ENCODE measurements around the gene EXTL1. TPM values are rescaled to one million over a fixed set of nuclear protein-coding genes. Genes with fewer than 3 reads are reported as not detected.

The EXTL1 gene
- total RNA-seq, 4 donors from 2014 or later = 0.13 to 1.2 TPM; not detected in 2

- no peaks in the 10 kb centered on the region for H3K36me3 ChIP-seq
- no peak for DNase-seq
- TF ChIP-seq CTCF (IDR thresholded peaks at IDR 0.05) (no peak), POLR2A (IDR thresholded peaks at IDR 0.05) (no peak)
- no peaks in the 10 kb centered on the region for H3K4me1 ChIP-seq
- no peaks in the 10 kb centered on the region for H3K9me3 ChIP-seq
- no peak overlapping the region for H3K4me3 ChIP-seq (replicated peaks in 1 of 3)
- intact Hi-C loops (cut with DNase I) = no loop called here
- H3K27ac ChIP-seq = no peak overlapping the region
- no peaks in the 10 kb centered on the region for H3K27me3 ChIP-seq
- WGBS, 2 donors = 91 to 94% methylated on average over 5 of the region's 5 CpGs
Measured at GRCh38 chr1:26023826-26024225, 2.3 kb downstream of the EXTL1 start.

DNA sequence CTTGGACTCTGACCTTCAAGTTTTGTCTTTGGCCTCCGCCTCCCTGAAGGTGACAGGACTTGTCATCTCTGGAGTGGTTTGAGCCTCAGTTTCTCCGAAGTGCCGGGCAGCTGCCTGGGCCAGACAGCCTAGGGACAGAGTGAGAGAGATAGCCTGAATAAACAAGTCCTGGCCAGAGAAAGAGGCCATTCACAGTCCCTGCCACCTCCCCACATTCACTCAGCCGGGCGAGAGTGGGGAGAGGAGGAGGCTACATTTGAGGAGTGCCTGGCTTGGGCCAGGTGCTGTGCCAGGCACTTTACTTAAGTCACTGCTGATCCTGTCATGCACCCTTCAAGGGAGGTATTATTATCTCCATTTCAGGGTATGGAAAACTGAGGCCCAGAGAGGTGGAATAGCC, 3.5 kb downstream of the EXTL1 start:
- Histone ChIP-seq H3K4me1 (no peaks in the 10 kb centered on the region), H3K9me3 (no peaks in the 10 kb centered on the region), H3K27me3 (no peaks in the 10 kb centered on the region), H3K27ac (no peak overlapping the region), H3K36me3 (no peaks in the 10 kb centered on the region), H3K4me3 (replicated peaks in 1 of 3) (no peak overlapping the region)
- TF ChIP-seq CTCF (IDR thresholded peaks at IDR 0.05) = no peak
- no peak for TF ChIP-seq POLR2A (IDR thresholded peaks at IDR 0.05)
- WGBS, 2 donors = 71 to 87% methylated on average over 5 of the region's 5 CpGs
- DNase-seq = no peak
- intact Hi-C loops (cut with DNase I) = no loop called here

DNA sequence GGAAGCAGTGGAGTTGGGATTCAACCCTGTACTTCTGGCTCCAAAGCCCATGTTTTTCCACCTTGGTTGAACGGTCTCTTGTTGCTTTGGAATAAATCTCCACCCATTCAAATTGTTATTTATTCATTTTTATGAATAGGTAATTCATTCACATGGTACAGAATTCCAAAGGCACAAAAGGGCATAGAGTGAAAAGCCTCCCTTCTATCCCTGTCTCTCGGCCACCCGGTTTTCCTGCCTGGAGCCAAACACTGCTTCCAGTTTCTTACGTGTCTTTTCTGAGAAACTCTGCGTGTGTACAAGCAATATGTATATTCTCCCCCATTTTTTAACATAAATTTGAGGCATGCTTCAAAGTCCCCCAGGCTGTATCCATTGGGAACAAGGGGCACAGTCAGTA, 3.9 kb downstream of the EXTL1 start:
- Histone ChIP-seq H3K4me1 (no peaks in the 10 kb centered on the region), H3K27me3 (no peaks in the 10 kb centered on the region), H3K4me3 (replicated peaks in 1 of 3) (no peak overlapping the region), H3K36me3 (no peaks in the 10 kb centered on the region), H3K9me3 (no peaks in the 10 kb centered on the region), H3K27ac (no peak overlapping the region)
- no peak for DNase-seq
- intact Hi-C loops (cut with DNase I) = no loop called here
- 83 to 88% methylated on average over 5 of the region's 5 CpGs for WGBS, 2 donors
- TF ChIP-seq POLR2A (IDR thresholded peaks at IDR 0.05) = no peak
- no peak for TF ChIP-seq CTCF (IDR thresholded peaks at IDR 0.05)

GRCh38 chr1:26027716-26028489, 6.3 kb downstream of the EXTL1 start:
- no peak overlapping the region for H3K4me3 ChIP-seq (replicated peaks in 1 of 3)
- H3K9me3 ChIP-seq = no peaks in the 10 kb centered on the region
- intact Hi-C loops (cut with DNase I) = no loop called here
- H3K4me1 ChIP-seq = peaks cover 13 to 21% of the 10 kb centered on the region in 2 donors
- H3K27ac ChIP-seq = no peak overlapping the region
- WGBS, 2 donors = 12 to 26% methylated on average over 2 to 3 of the region's 3 CpGs
- TF ChIP-seq POLR2A (IDR thresholded peaks at IDR 0.05) (no peak), CTCF (IDR thresholded peaks at IDR 0.05) (no peak)
- no peaks in the 10 kb centered on the region for H3K36me3 ChIP-seq
- no peak for DNase-seq
- no peaks in the 10 kb centered on the region for H3K27me3 ChIP-seq

GRCh38 chr1:26028490-26028980, 7.0 kb downstream of the EXTL1 start:
- H3K27ac ChIP-seq = no peak overlapping the region
- no peak for TF ChIP-seq CTCF (IDR thresholded peaks at IDR 0.05)
- TF ChIP-seq POLR2A (IDR thresholded peaks at IDR 0.05) = no peak
- intact Hi-C loops (cut with DNase I) = no loop called here
- WGBS, 2 donors = 83 to 84% methylated on average over 6 to 8 of the region's 8 CpGs
- H3K27me3 ChIP-seq = no peaks in the 10 kb centered on the region
- peaks cover 13 to 21% of the 10 kb centered on the region in 2 donors for H3K4me1 ChIP-seq
- H3K9me3 ChIP-seq = no peaks in the 10 kb centered on the region
- DNase-seq = no peak
- H3K4me3 ChIP-seq (replicated peaks in 1 of 3) = no peak overlapping the region
- no peaks in the 10 kb centered on the region for H3K36me3 ChIP-seq

All from thyroid gland (tissue), 4 donors.